GM23338 (cell line): Measurements from ENCODE around the gene HRH3. TPM values are rescaled to one million over a fixed set of nuclear protein-coding genes. Genes with fewer than 3 reads are reported as not detected.

Experiments
- ATAC-seq: fragments of 200-7000 bp; cut with Tn5 transposase; 3 replicates; pipeline ENCODE4 v1.9.1; 2020
- DNase-seq: peaks from one replicate; pipeline ENCODE4 v3.0.0-alpha.2; 2015; ENCODE audit warnings: low spot score
- H2AFZ ChIP-seq: fragments of 200-600 bp; sonication (generic); 2 replicates; pipeline ENCODE4 v1.8.0; 2016; ENCODE audit warnings: antibody characterized with exemption, mild to moderate bottlenecking, moderate library complexity
- H3F3A ChIP-seq: fragments of 200-600 bp; sonication (generic); replicated peaks from 2 replicates; pipeline ENCODE4 v1.8.0; 2017; ENCODE audit warnings: antibody characterized with exemption, mixed run types, low read depth
- H3K27ac ChIP-seq: fragments of 200-600 bp; sonication (generic); 2 replicates; pipeline ENCODE4 v1.6.1; 2016; ENCODE audit warnings: low read depth
- H3K27me3 ChIP-seq: fragments of 200-600 bp; sonication (generic); 2 replicates; pipeline ENCODE4 v1.8.0; 2016; ENCODE audit warnings: mild to moderate bottlenecking, mixed run types, moderate library complexity; ENCODE audit not compliant: insufficient read depth
- H3K36me3 ChIP-seq: fragments of 200-600 bp; sonication (generic); 2 replicates; pipeline ENCODE4 v1.8.0; 2016; ENCODE audit warnings: mild to moderate bottlenecking; ENCODE audit not compliant: insufficient read depth
- H3K4me1 ChIP-seq: fragments of 200-600 bp; sonication (generic); 2 replicates; pipeline ENCODE4 v1.8.0; 2016; ENCODE audit warnings: mild to moderate bottlenecking, moderate library complexity; ENCODE audit not compliant: insufficient read depth
- H3K4me2 ChIP-seq: fragments of 200-600 bp; sonication (generic); 2 replicates; pipeline ENCODE4 v1.7.1; 2017; ENCODE audit warnings: mixed run types
- H3K4me3 ChIP-seq: fragments of 200-600 bp; sonication (generic); 2 replicates; pipeline ENCODE4 v1.6.1; 2016; ENCODE audit warnings: mixed run types
- H3K79me2 ChIP-seq: fragments of 200-600 bp; sonication (generic); replicated peaks from 2 replicates; pipeline ENCODE4 v1.8.0; 2017; ENCODE audit warnings: mild to moderate bottlenecking; ENCODE audit not compliant: insufficient read depth
- H3K9me2 ChIP-seq: fragments of 200-600 bp; sonication (generic); 2 replicates; pipeline ENCODE4 v1.8.0; 2017; ENCODE audit not compliant: insufficient read depth
- H4K20me1 ChIP-seq: fragments of 200-600 bp; sonication (generic); replicated peaks from 2 replicates; pipeline ENCODE4 v1.8.0; 2017; ENCODE audit warnings: mild to moderate bottlenecking; ENCODE audit not compliant: insufficient read depth
- H3K27ac Mint-ChIP-seq: 2 replicates; pipeline ENCODE4 v1.8.0; 2020; ENCODE audit warnings: inconsistent platforms, mild to moderate bottlenecking, moderate library complexity, mixed read lengths
- H3K27me3 Mint-ChIP-seq: 3 replicates; pipeline ENCODE4 v1.8.0; 2022; ENCODE audit warnings: low read depth, mild to moderate bottlenecking, moderate library complexity, mixed read lengths, inconsistent platforms; ENCODE audit not compliant: insufficient read depth, poor library complexity
- H3K36me3 Mint-ChIP-seq: 3 replicates; pipeline ENCODE4 v1.8.0; 2021; ENCODE audit warnings: low read depth, mild to moderate bottlenecking, inconsistent platforms, moderate library complexity, mixed read lengths
- H3K4me1 Mint-ChIP-seq: 3 replicates; pipeline ENCODE4 v1.8.0; 2020; ENCODE audit warnings: mild to moderate bottlenecking, inconsistent platforms, mixed read lengths
- H3K4me3 Mint-ChIP-seq: 3 replicates; pipeline ENCODE4 v1.8.0; 2021; ENCODE audit warnings: moderate library complexity, mild to moderate bottlenecking, inconsistent platforms, mixed read lengths
- H3K9me3 Mint-ChIP-seq: 3 replicates; pipeline ENCODE4 v1.8.0; 2020; ENCODE audit warnings: moderate library complexity, mild to moderate bottlenecking, inconsistent platforms, mixed read lengths
- CREB1 ChIP-seq: fragments of 250-450 bp; sonication (Bioruptor Pico); IDR thresholded peaks from 2 replicates; pipeline ENCODE4 v1.5.0; 2020; ENCODE audit warnings: low read depth, mild to moderate bottlenecking, moderate library complexity
- CTCF ChIP-seq, 2 experiments: fragments of 200-600 bp in 1 of 2; sonication (generic) in 1 of 2; conservative IDR thresholded peaks; 2 replicates each; pipeline versions ENCODE4 v1.5.1 to v1.6.1; 2016 to 2017; ENCODE audit warnings: antibody characterized with exemption in 2 of 2, low read depth in 2 of 2, mild to moderate bottlenecking in 2 of 2, moderate library complexity in 1 of 2
- EZH2 ChIP-seq: fragments of 200-600 bp; sonication (generic); IDR thresholded peaks from one replicate; pipeline ENCODE4 v1.8.0; 2017; ENCODE audit warnings: antibody characterized with exemption, mild to moderate bottlenecking, low read depth; ENCODE audit not compliant: unreplicated experiment
- EZH2phosphoT487 ChIP-seq: fragments of 200-600 bp; sonication (generic); IDR thresholded peaks from one replicate; pipeline ENCODE4 v1.8.1; 2018; ENCODE audit warnings: antibody characterized with exemption; ENCODE audit not compliant: unreplicated experiment
- JUNB ChIP-seq: IDR thresholded peaks from one replicate; pipeline ENCODE4 v1.6.1; 2016; ENCODE audit warnings: antibody characterized with exemption; ENCODE audit not compliant: unreplicated experiment
- NANOG ChIP-seq: IDR thresholded peaks from 2 replicates; pipeline ENCODE4 v1.6.1; 2016; ENCODE audit warnings: antibody characterized with exemption, borderline replicate concordance
- POLR2AphosphoS5 ChIP-seq: IDR thresholded peaks from 2 replicates; pipeline ENCODE4 v1.6.1; 2016; ENCODE audit warnings: antibody characterized with exemption, low read depth
- STAT1 ChIP-seq: IDR thresholded peaks from one replicate; pipeline ENCODE4 v1.6.1; 2016; ENCODE audit warnings: antibody characterized with exemption; ENCODE audit not compliant: unreplicated experiment
- ZNF114 ChIP-seq: fragments of 250-450 bp; sonication (Bioruptor Pico); IDR thresholded peaks from 2 replicates; pipeline ENCODE4 v1.5.0; 2020; ENCODE audit warnings: mild to moderate bottlenecking, moderate library complexity
- ZNF331 ChIP-seq: fragments of 250-450 bp; sonication (Bioruptor Pico); IDR thresholded peaks from 2 replicates; pipeline ENCODE4 v1.5.0; 2020; ENCODE audit warnings: low read depth, mild to moderate bottlenecking, moderate library complexity
- ZNF462 ChIP-seq: fragments of 250-450 bp; sonication (Bioruptor Pico); IDR thresholded peaks from 2 replicates; pipeline ENCODE4 v1.5.0; 2020; ENCODE audit warnings: mild to moderate bottlenecking, moderate library complexity
- polyA plus RNA-seq: library from polyadenylated mRNA; unstranded; fragments of >200 nt; fragmentation: Nextera tagmentation; extraction: Ambion mirVana; gene quantifications from 2 replicates; pipeline ENCODE4 v1.2.1, GENCODE V29; 2016
- total RNA-seq: library from RNA; depleted of rRNA; stranded (reverse); fragments of >200 nt; shearing (Covaris generic); gene quantifications from 2 replicates; pipeline ENCODE4 v1.2.3, GENCODE V29; 2014
- TF ChIP-seq, protein P1 (sequence below): IDR thresholded peaks from 2 replicates; pipeline ENCODE4 v1.6.1; 2016; ENCODE audit warnings: antibody characterized with exemption
- TF ChIP-seq, protein P2 (sequence below): IDR thresholded peaks from one replicate; pipeline ENCODE4 v1.6.1; 2018; ENCODE audit warnings: antibody characterized with exemption; ENCODE audit not compliant: unreplicated experiment

Gene HRH3
- total and polyA plus RNA-seq, 2 experiments from 2014 or later: 1.5 to 5.2 TPM

- no peaks in the 10 kb centered on the region for H3K4me1 Mint-ChIP-seq
- H3K27ac Mint-ChIP-seq: no peak overlapping the region
- H3K27me3 Mint-ChIP-seq: peaks cover 11% of the 10 kb centered on the region
- H3K4me2 ChIP-seq: no peak overlapping the region
- no peak overlapping the region for H2AFZ ChIP-seq
- H3K4me1 ChIP-seq: no peaks in the 10 kb centered on the region
- H3K27ac ChIP-seq: no peak overlapping the region
- H3K4me3 Mint-ChIP-seq: no peak overlapping the region
- H3K36me3 Mint-ChIP-seq: peaks cover 29% of the 10 kb centered on the region
- TF ChIP-seq POLR2AphosphoS5 (no peak), EZH2 (no peak), ZNF331 (no peak), STAT1 (no peak), ZNF114 (CRISPR knock-in tag) (no peak), NANOG (no peak), JUNB (no peak), ZNF462 (CRISPR knock-in tag) (no peak), CTCF (conservative IDR thresholded peaks at IDR 0.05; ENCODE audit: low read depth in 2 of 2) (no peak), EZH2phosphoT487 (no peak), CREB1 (CRISPR knock-in tag) (no peak)
- TF ChIP-seq, protein P1, sequence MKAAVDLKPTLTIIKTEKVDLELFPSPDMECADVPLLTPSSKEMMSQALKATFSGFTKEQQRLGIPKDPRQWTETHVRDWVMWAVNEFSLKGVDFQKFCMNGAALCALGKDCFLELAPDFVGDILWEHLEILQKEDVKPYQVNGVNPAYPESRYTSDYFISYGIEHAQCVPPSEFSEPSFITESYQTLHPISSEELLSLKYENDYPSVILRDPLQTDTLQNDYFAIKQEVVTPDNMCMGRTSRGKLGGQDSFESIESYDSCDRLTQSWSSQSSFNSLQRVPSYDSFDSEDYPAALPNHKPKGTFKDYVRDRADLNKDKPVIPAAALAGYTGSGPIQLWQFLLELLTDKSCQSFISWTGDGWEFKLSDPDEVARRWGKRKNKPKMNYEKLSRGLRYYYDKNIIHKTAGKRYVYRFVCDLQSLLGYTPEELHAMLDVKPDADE: no peak
- TF ChIP-seq, protein P2, sequence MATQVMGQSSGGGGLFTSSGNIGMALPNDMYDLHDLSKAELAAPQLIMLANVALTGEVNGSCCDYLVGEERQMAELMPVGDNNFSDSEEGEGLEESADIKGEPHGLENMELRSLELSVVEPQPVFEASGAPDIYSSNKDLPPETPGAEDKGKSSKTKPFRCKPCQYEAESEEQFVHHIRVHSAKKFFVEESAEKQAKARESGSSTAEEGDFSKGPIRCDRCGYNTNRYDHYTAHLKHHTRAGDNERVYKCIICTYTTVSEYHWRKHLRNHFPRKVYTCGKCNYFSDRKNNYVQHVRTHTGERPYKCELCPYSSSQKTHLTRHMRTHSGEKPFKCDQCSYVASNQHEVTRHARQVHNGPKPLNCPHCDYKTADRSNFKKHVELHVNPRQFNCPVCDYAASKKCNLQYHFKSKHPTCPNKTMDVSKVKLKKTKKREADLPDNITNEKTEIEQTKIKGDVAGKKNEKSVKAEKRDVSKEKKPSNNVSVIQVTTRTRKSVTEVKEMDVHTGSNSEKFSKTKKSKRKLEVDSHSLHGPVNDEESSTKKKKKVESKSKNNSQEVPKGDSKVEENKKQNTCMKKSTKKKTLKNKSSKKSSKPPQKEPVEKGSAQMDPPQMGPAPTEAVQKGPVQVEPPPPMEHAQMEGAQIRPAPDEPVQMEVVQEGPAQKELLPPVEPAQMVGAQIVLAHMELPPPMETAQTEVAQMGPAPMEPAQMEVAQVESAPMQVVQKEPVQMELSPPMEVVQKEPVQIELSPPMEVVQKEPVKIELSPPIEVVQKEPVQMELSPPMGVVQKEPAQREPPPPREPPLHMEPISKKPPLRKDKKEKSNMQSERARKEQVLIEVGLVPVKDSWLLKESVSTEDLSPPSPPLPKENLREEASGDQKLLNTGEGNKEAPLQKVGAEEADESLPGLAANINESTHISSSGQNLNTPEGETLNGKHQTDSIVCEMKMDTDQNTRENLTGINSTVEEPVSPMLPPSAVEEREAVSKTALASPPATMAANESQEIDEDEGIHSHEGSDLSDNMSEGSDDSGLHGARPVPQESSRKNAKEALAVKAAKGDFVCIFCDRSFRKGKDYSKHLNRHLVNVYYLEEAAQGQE: no peak
- no peaks in the 10 kb centered on the region for H3K79me2 ChIP-seq
- no peaks in the 10 kb centered on the region for H3K27me3 ChIP-seq
- ATAC-seq (no peak), DNase-seq (no peak)
- H4K20me1 ChIP-seq: no peaks in the 10 kb centered on the region
- H3K36me3 ChIP-seq: no peaks in the 10 kb centered on the region
- no peaks in the 10 kb centered on the region for H3F3A ChIP-seq
- no peaks in the 10 kb centered on the region; the same call in 2 of the 3 replicates for H3K9me3 Mint-ChIP-seq
- H3K4me3 ChIP-seq: no peak overlapping the region
- H3K9me2 ChIP-seq: no peaks in the 10 kb centered on the region
Measured at GRCh38 chr20:62175711-62176110, 44.4 kb downstream of the HRH3 start.
